Stimulated activated CD8-positive, alpha-beta memory T cell treated with anti-CD3 and anti-CD28 coated beads, Interleukin-4, amount 100 ng/mL, for 24 hours (primary cell): Measurements from ENCODE around the gene TMCC1.
"Not testable (repeated sequence)": the region's sequence is repeated elsewhere in the genome, so short reads cannot be mapped to it uniquely, and the experiment has no call there.

Source experiments
- DNase-seq: peaks from one replicate; pipeline ENCODE4 v3.0.0-alpha.2; 2020; ENCODE audit warnings: low read depth

TMCC1 gene

DNA sequence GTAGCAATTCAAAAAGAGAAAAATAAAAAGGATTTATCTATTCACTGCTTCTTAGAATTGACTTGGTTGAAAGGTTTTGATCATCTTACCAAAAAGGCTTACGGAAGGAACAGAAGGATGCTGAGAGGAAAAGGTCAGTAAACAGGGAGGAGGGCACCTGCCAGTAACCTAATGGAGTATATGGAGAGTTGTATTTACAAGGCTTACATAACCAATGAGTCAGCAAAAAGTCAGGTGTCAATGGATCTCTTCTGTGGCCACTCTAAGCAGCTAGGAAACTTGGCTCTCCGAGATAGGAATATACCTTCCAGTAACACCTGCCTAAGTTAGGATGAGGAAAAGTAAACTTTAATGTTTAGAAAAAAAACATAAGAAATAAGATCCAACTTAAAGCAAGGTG lies 206.6 kb downstream of the TMCC1 start:
- DNase-seq, result no peak

DNA sequence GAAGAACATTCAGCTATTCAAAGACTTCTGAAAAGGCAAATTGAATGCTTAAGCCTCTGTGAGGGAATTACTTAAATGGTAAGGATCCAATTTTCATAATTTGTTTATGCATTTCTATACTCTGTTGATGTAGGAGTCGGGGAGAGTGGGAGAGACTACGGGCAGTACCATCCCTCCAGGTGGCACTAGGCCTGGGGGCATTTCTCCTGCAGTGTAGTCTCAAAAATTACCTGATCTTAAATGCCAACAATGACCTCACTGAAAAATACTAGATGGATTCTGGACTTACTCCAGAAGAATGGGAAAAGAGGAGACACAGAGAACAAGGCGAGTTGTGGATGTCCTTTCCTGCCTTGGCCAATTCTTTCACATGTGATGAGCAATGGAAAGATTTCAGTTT lies 209.2 kb downstream of the TMCC1 start:
- no peak for DNase-seq

DNA sequence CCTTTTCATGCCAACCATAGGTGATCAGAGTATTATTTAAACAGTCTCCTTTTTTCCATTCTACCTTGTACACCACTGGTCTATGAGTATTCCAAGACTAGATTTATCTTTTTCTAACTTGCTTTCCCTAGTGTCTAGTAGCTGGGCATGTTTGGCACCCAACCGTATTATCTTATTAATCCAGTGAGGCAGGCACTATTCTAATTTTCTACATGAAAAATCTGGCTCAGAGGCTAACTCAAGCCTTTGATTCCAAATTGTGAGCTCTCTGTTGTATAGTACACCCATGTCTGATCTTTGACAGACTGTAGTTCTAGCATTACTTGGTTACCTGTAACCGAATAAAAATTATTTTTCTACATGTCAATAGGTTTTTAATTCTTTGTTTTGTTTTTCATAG lies 210.3 kb downstream of the TMCC1 start:
- DNase-seq, result no peak

DNA sequence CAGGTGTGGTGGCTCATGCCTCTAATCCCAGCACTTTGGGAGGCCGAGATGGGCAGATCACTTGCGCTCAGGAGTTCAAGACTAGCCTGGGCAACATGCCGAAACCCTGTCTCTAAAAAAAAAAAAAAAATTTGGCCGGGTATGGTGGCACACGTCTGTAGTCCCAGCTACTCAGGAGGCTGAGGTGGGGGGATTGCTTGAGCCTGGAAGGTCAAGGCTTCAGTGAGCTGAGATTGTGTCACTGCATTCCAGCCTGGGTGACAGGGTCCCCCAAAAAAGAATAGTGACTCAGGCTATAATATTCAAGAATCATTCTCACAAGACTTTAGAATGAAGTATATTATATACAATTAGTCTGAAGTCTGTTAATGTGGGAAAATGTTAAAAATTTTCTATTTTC lies 216.5 kb downstream of the TMCC1 start:
- DNase-seq, result no peak

DNA sequence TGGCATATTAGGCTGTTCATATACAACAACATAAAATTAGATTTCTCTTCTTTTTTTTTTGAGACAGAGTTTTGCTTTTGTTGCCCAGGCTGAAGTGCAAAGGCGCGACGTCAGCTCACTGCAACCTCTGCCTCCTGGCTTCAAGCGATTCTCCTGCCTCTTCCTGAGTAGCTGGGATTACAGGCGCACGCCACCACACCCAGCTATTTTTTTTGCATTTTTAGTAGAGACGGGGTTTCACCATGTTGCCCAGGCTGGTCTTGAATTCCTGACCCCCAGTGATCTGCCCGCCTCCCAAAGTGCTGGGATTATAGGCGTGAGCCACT lies 218.8 kb downstream of the TMCC1 start:
- not testable (repeated sequence) for DNase-seq

DNA sequence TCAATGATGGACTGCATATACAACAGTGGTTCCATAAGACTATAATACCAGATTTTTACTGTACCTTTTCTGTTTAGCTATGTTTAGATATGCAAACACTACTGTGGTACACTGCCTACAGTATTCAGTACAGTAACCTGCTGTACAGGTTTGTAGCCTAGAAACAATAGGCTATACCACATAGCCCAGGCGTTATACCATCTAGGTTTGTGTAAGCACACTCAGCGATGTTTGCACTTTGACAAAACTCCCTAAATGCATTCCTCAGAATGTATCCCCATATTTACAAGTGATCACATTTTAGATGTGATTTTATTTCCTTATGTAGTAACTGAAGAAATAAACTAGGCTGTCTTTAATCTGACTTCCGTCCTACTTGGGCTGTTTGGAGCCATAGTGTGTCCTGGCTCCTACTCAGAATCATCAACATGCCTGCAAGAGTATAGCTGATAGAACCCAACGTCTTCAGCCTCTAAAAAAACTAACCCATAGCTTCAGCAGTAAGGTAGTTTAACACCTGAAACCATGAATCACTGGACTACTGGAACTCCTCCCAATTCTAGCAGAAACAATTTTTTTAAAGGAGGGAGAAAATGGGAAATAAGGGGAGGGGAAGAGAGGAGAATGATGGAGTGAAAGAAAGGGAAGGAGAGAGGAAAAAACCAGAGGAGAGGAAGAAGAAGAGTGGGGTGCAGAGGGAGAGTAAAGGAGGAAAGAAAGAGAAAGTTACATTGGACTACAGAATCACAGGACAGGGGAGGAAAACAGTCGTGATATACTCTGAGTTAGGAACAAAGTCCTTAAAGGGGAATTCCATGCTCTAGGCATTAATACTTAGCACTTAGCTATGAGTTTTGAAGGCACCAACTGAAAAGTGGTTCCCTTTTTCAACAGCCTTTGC lies 219.4 kb downstream of the TMCC1 start:
- DNase-seq, result no peak

DNA sequence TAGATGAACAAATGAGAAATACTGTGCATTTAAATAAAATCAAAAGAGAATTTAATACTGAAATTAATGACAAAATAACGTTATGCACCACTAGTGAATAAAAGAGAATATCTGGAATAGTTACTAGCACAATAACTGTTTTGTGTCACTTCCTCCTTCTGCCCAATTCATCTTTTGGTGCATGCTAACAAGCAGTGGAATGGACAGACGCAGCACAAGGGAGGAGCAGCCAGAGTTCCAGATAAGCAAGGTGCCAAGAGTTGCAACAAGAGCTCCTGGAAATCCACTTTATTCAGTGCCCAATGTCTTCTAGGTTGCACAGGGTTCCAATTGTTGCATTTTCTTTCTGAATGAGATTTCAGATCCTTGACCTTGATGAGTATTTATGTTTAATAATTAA lies 220.5 kb downstream of the TMCC1 start:
- DNase-seq, result no peak

DNA sequence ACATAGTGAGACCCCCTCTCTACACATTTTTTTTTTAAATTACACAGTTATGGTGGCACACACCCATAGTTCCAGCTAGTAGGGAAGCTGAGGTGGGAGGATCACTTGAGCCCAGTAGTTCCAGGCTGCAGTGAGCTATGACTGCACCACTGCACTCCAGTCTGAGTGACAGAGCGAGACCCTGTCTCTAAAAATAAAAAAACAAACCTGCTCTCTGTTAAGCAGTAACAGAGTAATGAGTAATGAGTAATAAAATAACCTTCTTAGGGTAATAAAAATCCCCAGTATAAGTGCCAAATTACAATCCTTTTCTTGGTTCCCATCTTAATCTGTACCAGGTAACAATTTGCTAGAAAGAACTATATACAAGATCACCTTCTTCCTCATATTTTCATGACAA lies 221.1 kb downstream of the TMCC1 start:
- DNase-seq, result no peak

DNA sequence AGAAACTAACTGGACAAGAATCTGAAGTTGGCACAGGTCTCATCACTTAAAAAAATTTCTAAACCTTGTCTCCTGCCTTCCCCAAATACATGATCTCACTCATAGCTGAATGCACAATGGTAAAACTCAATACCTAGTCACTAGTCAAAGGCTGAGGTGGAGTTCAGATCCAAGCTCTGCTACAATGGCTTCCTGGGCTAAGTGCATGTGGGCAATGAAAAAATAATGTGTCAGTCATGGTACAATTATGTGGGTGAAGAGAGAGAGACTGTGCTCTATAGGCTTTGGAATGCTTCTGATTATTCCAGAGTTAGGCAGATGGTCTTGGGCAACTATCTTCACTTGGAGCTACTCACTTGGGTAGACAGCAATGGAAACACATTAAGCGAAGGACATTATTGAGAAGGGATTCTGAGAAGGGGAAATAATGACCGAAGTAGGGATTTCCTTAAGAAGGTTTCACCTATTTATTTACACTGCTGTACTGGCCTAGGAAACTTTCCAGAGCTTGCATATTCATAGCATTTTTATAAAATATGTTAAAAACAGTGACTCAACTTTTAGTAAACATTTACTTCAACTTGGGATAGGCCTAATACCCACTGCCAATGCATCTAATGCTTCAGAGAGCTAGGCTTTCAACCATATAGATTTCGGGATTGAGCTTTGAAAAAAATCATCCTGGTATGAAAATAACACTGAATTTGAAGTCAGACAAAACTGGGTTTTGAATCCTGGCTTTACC lies 228.3 kb downstream of the TMCC1 start:
- DNase-seq, result no peak

DNA sequence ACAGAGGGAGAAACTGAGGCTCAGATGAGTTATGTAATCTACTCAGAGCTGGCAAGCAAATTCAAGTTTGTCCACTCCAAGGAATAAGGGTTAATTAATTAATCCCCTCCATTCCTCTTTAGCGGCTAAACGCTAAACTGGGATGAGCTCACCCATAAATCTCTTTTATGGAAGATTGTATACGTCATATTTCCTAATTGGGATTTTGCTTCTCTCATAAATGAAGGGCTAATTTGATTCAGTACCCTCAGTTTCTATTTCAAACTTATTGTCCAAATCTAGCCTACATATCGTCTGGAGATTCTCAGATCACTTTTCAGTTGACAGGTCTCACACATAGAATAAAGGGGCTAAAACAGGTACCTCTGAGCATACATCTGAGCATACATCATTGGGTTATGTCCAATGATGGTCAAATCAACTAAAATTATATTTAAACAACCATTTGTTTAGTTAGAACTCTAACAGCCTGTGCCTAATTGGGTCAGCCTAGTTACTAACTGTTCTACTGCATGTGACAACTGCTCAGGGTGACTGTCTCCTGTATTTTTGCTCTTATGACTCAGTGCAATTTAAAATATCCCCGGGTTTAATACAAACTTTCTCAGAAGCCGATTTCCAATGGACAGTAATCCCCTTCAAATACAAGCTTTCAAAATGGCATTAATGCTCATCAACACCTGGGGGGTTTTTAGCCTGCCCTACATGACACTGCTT lies 229.4 kb downstream of the TMCC1 start:
- no peak for DNase-seq

DNA sequence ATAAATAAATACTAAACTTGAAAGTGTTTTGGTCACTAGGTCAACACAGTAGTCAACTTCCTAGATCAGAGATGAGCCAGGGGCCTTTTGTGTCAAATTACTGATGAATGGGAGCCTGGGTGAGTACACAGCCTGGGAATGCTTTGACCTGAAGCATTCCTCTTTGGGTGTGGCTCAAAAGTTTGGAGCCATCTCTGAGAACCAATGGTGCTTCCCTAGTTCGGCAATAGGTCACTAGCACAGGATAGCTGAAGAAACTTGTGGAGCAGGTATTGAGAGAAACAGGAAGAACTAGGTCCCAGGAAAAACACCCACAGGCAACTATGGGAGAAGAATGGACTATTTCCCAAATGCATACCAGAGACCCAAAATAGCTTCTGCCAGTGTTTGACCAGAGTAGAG lies 230.5 kb downstream of the TMCC1 start:
- DNase-seq, result no peak

DNA sequence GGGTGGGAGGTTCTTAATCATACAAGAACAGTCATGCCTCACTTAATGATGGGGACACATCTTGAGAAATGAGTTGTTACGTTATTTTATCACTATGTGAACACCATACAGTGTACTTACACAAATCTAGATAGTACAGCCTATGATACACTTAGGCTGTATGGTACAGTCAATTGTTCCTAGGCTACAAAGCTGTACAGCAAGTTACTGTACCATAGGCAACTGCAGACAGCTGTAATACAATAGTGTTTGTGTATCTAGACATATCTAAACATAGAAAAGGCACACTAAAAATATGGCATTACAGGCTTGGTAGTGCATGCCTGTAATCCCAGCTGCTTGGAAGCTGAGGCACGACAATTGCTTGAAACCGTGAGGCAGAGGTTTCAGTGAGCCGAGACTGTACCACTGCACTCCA lies 231.3 kb downstream of the TMCC1 start:
- DNase-seq, result no peak

DNA sequence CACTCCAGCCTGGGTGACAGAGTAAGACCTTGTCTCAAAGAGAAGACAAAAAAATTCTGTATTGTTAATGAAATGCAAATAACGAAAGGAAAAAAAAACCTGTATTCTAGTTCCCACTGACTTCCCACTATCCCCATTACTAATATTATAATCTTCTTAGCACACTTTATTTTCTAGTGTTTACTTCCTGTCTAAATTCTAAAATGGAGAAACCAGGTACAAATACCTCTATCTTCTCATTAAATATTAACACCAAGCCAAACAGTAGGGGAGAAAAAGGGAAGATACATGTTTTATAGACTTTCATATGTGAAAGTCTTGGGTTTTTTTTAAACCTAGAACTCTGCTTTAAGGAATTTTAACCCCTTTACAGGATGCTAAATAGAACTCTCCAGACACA lies 231.7 kb downstream of the TMCC1 start:
- no peak for DNase-seq

DNA sequence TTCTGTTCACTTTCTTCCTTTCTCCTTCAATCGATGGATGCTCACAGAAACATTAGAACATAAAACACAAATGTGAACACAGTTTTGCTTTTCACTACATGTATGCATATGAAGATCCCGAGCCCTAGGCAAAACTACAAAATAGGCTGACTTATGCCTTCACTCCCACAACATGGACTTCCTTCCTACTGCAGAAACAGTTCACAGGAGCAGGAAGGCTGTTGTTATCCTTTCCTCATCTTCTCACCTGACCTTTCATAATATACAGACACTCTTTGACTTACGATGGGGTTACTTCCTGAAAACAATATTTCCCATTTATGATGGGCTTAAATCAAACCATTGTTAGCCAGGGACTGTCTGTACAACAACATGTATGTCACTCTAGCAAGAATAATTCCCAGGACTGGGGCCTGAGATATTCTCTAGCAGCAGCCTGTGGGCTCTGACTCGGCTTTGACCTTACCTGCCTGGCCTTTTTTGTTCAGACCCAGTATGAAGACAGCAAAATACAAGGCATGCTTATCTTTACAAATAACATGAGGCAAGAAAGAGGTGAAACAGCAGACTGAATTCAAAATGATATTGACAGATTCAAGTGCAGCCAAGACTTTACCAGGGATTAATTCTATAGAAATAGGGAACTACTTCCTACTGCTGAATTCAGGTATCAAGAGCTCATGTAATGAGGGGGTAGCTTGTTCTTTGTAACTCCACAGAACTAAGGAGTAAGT lies 235.2 kb downstream of the TMCC1 start:
- no peak for DNase-seq

DNA sequence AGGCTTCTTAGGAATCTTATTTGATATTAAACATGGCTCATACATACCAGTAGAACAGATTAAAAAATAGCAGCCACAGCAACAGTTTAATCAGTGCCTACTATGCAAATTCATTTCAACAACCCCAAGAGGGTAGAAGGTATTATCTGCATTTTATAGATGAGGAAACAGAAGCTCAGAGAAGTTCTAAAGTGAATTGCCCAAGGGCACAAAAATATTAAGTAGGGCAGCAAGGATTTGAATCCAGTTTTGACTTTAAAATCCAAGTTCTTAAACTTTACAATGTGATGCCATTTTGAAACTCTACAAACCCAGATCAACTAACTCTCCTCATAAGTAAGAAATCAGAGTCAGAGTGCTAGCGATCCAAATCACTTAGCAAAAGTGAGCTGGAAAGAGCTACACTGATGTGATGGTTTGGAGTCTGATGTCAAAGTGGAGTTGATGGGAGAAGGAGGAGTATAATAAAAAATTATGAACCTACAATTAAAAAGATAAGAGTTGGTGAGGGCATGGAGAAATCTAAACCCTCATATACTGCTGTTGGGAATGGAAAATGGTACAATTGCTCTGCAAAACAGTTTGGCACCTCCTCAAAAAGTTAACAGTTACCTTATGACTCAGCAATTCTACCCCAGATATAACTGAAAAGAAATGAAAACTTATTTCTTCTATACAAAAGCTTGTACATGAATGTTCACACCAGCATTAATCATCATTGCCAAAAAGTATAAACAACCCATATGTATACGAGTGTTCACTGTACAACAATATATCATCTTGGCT lies 236.1 kb downstream of the TMCC1 start:
- DNase-seq, result no peak

DNA sequence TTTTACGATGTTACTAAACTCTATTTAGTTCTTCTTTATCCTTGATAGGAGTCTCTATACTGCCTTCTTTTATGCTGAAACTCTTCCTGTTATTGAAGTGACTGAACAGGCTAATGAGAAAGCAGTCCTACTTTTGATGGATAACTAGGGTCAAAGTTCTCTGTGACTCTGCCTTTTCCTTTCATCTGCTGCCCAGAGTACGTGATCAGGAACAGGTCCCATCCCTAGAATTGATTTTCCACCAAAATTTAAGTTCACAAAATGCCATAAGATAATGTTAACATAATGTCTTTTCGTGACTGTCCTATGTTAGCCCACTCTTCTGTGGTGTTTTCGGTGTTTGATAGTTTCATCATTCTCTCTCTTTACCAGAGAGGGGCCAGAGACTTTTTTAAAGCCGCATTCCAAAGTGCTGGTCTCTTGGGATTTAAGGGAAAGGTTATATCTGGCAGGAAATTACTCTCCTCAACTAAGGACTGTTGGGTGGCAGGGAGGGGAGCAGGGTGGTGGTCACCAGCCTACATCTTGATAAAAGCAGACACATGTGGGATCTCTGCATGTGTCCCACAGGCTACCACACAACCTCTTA lies 236.8 kb downstream of the TMCC1 start:
- DNase-seq, result no peak

DNA sequence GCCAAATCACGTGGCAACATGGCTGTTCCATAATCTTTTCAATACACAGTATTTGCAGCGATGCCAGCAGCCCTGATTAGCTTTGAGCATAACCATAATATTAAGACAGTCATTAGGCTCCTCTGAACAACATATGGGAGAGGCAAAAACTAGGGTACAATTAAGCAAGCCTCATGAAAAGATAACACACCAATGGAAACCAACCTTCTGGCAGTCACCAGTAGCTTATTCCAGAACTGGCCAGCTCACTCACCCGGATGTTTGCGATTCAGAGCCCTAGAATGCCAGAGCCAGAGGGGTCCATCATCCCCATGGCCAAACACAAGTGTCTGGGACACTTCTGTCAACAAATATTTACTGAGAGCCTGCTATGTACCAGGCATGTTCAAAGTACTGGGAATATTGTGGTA lies 238.2 kb downstream of the TMCC1 start:
- DNase-seq, result no peak

DNA sequence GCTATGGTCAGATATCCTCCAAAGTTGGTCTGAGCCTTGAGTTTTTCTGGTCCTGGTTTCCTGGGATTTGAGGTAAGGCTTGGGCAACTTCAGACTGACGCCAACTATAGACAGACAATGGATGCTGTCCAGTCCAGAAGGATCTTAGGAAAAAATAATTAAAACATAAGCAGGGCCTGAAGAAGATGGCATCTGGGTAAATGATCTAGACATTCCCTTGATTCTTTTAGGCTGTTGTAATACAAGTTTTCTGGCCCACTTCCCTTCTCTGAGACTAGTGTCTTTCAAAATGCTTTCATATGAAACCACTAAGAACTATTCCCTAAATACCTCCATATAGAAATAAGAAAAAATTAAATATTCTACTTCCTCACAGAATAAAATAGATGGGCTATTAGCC lies 239.4 kb downstream of the TMCC1 start:
- no peak for DNase-seq

DNA sequence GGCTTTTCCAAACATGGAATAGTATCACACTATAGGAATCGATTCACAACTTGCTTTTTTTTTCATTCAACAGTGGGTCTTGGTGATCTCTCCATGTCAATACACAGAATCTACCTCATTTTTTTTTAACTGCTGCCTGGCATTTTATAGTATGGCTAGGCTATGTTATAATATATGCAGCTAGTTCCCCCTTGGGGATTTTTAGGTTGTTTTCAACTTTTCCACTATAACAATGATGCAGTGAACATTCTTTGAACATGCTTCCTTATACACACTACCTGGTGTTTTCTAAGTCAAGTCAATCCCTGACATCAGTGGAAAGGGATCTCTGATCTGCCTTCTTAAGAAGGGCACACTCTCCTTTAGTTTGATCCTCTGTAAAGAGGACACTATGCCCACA lies 240.5 kb downstream of the TMCC1 start:
- DNase-seq, result no peak

DNA sequence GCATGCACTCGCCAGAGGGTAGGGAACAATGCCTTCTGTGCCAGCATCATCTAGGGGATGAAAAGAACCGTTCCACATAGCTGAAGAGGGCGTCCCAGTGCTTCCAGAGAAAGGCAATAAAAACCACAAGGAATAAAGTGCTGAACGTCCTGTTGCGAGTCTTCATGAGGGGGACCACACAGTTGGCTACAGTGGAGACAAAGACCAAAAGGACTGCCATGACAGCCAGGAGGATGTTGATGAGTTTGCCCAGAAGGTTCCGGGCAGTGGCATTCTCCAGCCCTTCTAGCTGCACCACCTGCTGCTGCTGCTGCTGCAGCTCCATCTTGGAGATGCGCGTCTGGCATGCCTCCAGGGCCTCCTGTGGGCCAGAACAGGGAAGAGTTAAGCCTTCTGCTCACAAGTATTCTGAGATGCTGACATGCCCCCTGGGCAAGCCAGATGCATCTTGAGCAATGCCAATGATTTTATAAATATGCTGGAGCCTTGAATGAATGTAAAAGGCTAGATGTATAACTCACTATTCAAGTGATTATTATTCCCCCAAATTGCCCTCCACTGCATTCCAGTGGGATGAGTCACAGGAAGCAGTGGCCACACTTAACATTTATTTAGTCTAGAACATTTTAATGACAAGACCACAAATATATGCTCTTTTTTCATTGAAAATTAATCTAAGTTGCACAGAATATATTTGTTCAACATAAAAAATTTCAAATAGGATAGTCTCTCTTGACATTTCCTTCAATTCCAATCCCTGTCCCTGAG lies 241.9 kb downstream of the TMCC1 start:
- no peak for DNase-seq
